Kidney glomerular epithelial cell (primary cell): ENCODE measurements around the gene PRELID1.

ENCODE experiments used
- DNase-seq: peaks from one replicate; lab custom pipeline; 2025; lab: John Stamatoyannopoulos, UW

Gene PRELID1

DNA sequence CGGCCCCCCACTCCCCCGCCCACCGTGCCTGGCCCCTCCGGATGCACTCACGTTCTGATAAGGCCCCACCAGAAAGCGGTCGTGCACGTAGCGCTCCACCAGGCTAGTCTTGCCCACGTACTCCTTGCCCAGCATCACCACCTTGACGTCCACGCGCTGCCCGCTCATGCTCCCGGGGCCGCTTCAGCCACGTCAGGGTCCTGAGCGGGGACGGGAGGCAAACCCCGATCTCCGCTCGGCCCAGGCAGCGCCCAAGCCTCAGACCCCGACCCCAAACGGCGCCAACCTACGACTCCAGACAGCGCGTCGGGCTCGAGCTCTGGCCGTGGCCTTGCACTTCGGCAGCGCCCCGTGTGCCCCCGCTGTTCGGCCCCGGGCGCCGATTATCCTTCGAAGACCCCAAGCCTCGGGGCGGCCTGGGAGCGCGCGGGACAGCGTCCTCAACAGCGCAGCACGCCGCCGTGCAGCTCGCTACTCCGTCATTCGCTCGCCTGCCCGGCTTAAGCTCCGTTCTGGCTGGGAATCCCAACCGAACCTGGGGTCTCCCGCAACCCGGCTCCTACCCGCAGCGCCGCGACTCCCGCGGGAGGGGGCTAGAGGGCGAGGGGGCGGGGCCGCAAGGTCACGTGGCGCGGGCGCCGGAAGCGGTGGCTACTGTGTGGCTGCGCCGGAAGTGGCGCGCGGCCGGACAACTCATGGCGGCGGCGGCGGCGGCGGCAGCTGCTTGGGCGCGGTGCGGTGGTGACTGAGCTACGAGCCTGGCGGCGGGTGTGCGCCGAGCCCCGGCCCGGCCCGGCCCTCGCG lies at the start of gene PRELID1, which contains the start of gene RAB24:
TSS of gene PRELID1 (plus strand) at position 679 of the 804 bp plus-strand sequence. CDS start 187 bp downstream, outside the sequence.
TSS of gene RAB24 (minus strand) at position 599 of the 804 bp plus-strand sequence. CDS start at position 168, 431 bp downstream.
- peak; percentile 52 for DNase-seq

- DNase-seq, result no peak
These were observed 47.3 kb upstream of the PRELID1 start for GRCh38 chr5:177256296-177256695.

DNA sequence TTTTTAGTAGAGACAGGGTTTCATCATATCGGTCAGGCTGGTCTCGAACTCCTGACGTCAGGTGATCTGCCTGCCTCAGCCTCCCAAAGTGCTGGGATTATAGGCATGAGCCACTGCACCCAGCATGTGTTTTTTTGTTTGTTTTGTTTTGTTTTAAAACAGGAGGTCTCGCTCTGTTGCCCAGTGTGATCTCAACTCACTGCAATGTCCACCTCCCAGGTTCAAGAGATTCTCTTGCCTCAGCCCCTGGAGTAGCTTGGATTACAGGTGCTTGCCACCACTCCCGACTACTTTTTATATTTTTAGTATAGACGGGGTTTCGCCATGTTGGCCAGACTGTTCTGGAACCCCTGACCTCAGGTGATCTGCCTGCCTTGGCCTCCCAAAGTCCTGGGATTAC lies 44.9 kb upstream of the PRELID1 start:
- peak; percentile 7 for DNase-seq

DNA sequence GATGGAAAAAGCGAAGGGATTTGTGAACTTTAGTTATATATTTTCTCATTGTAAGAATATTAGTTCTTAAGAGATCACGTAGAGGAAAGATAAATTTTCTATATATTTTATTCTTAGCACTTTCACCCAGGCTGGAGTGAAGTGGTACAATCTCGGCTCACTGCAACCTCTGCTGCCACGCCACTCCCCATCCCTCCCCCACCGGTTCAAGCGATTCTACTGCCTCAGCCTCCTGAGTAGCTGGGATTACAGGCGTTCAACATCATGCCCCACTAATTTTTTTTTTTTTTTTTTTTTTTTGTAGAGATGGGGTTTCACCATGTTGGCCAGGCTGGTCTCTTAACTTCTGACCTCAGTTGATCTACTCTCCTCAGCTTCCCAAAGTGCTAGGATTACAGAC lies 42.6 kb upstream of the PRELID1 start:
- DNase-seq, result no peak

- no peak for DNase-seq
These were observed 42.1 kb upstream of the PRELID1 start for GRCh38 chr5:177261510-177261909.

DNA sequence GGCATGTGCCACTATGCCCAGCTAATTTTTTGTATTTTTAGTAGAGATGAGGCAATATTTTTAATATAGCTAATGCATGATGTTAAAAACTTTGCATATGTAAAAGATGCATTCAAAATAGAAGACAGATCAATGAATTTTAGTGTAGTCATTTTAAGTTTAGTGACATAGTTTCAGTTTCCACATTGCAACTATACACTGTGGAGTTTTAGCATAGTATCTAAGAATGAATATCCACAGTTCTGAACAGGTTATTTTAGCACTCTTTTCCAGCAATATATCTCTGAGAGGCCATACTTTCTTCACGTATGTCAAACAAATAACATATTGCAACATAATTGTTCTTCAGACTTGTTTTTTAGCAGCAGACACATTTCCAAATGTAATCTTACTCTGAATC lies 39.4 kb upstream of the PRELID1 start:
- DNase-seq, result no peak

GRCh38 chr5:177265395-177265794 lies 38.2 kb upstream of the PRELID1 start:
- no peak for DNase-seq

GRCh38 chr5:177269232-177269895 lies 34.2 kb upstream of the PRELID1 start:
- DNase-seq, result no peak

- no peak for DNase-seq
These were observed 33.6 kb upstream of the PRELID1 start for GRCh38 chr5:177269976-177270375.

- DNase-seq, result no peak
These were observed 32.9 kb upstream of the PRELID1 start for GRCh38 chr5:177270653-177271052.

- DNase-seq, result no peak
These were observed 32.5 kb upstream of the PRELID1 start for GRCh38 chr5:177271113-177271512.

DNA sequence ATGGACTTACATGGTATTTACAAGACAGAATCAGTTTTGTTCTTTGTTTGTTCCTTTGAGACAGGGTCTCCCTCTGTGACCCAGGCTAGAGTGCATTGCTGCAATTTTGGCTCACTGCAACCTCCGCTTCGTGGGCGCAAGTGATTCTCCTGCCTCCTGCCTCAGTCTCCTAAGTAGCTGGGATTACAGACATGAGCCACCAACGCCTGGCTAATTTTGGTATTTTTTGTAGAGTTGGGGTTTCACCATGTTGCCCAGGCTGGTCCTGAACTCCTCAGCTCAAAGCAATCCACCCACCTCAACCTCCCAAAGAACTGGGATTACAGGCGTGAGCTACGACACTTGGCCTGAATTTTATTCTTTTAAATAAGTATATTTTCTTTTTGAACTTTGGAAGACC lies 27.7 kb upstream of the PRELID1 start:
- DNase-seq, result no peak

GRCh38 chr5:177276886-177277285 lies 26.7 kb upstream of the PRELID1 start:
- peak; percentile 4 for DNase-seq

DNA sequence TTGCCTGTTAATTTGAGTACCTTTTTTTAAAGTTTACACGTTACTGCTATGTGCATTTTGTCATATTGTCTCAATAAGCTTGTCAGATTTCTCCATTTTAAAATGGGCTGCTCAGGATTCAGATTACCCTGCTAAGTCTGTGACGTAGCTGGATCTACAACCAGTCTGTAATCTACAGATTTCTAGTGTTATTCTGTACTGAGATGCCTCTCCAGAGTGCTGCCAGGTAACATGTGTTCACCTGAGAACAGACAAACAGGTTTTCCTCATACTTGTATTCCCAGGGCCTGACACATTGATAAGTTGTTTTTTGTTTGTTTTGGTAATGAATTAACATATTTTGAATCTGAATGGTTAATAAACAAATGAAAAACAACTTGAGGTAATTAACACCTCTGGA lies 15.4 kb upstream of the PRELID1 start:
- no peak for DNase-seq

DNA sequence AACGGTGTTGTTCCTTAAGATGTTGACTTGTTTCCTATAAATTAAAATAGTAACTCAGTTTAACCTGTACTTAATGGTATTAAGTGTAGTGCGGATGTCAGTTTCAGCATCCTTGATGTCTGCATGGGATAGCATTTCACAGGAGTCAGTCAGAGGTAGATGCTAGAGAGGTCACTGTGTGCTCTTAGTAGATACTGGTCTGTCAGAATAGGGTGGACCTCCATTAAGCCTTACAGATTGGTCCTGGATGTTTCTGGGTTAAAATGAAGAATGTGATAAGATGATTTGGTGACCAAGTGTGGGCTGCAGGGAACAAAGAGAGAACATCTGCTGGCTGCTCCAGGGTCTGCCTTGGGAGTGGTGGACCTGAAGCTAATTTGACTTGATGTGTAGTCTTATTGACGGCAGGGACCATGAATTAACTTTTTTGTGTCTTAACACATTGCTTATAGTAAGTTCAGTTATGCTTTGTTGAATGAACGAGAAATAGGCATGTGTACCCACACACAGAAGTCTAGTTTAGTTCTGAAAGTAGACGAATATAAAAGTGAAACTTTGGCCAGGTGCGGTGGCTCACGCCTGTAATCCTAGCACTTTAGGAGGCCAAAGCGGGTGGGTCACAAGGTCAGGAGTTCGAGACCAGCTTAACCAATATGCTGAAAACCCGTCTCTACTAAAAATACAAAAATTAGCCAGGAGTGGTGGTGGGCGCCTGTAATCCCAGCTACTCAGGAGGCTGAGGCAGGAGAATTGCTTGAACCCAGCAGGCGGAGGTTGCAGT lies 12.6 kb upstream of the PRELID1 start:
- no peak for DNase-seq

GRCh38 chr5:177291735-177292134 lies 11.9 kb upstream of the PRELID1 start:
- no peak for DNase-seq

- no peak for DNase-seq
These were observed 9.6 kb upstream of the PRELID1 start for GRCh38 chr5:177293819-177294581.

DNA sequence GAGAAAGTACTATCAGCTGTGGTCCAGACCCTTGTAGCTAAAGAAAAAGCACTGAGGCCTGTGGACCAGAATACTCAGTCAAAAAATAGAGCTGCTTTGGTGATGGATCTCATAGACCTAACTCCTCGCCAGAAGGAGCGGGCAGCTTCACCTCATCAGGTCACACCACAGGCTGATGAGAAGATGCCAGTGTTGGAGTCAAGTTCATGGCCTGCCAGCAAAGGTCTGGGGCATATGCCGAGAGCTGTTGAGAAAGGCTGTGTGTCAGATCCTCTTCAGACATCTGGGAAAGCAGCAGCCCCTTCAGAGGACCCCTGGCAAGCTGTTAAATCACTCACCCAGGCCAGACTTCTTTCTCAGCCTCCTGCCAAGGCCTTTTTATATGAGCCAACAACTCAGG lies 9.0 kb upstream of the PRELID1 start:
- no peak for DNase-seq

DNA sequence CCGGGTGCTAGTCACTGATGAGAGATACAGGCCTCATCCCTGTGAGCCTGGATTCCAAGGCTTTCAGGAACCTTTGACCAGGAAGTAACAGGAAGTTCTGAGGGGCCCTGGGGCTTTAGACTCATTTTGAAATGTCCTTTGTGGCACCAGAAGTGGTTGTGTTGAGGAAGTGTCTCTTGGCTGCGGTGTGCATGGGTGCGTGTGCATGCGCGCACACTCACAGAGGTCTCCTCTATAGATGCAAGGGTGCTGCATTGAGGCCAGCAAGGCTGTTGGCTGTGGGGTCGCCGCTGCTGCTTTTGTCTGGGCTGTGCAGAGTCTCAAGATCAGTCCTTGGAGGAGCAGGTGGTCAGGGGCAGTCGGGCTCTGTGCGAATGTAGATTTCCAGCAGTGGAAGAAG lies 7.7 kb upstream of the PRELID1 start:
- DNase-seq, result no peak

DNA sequence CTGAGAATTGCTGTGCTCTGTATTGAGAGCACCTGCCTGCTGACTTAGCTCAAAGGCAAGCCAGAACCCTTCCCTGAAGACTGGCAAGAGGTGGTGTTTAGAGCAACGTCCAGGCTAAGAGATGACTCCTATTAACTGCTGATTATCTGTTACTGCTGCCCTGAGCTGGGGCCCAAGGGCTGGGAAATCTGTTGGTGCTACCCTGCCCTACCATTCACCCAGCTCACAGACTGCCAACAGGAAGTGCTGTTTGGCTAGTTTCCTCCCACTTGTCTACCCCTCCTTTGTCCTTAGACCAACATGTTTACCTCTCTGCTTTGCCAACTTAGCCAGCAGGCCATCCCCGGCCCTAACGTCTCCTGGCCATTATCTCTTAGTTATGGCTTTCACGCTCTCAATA lies 7.0 kb upstream of the PRELID1 start:
- DNase-seq, result no peak

DNA sequence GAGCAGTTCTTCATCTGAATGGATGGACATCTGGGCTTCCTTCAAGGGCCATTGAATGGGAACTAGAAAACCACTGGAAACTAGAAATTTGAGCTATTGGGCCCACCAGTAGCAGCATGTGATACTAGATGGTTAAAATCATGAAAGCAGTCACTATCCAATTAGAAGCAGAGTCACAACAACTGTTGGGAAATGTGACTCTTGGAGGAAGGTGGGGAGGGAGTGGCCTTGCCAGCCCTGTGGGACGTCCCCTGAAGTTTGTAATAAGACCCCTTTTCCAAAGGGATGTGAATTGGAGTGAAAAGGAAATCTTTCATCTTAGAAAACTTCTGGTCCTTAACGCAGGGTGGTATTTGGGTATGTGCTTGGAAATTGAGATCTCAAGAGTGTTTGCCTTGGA lies 5.7 kb upstream of the PRELID1 start:
- no peak for DNase-seq

DNA sequence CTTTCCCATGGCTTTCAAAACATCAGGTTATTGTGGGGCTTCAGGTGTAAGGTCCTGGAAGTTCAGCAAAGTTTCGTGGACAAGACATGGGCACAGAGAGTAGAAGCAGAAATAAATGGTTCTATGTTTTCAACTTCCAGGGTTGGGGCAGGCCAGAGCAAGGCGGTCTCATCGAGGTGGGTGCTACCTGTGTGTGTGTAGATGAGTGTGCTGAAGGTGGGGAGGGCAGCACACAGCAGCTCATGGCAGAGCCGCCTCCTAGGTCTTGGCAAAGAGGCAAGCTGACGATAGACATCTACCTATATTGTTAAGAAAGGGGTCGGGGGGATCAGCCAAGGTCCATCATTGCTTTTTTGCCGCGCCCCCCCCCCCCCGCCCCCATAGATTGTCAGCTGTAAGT lies 3.9 kb upstream of the PRELID1 start:
- no peak for DNase-seq
